ENCODE data around the gene BCAS3.

Gene BCAS3

DNA sequence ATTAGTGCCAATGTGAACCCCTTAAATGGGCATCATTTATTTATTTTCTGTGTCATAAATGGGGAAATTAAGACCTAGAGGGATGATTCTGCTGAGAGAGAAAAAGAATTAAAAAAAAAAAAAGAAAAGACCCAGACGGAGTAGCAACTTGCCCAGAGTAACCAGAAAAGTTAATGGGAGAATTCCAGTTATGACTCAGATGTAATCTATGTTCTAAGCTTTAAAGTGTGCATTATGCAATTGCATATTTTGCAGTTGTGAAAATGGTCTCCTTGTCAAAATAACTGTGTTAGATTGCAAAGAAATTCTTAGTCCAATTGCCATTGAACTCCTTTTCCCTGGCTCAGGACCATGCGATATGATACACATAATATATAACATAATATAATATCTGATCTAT is 683.4 kb downstream of the BCAS3 start:
- H3K36me3 ChIP-seq (ENCODE audit: control insufficient read depth in 2 of 2, insufficient read depth in 2 of 2, low read length in 2 of 2) = no peaks in the 10 kb centered on the region
- H3K4me1 ChIP-seq (ENCODE audit: control insufficient read depth, insufficient read depth, low read length) = no peaks in the 10 kb centered on the region
- H3K9me3 ChIP-seq (ENCODE audit: control insufficient read depth in 2 of 2, low read length in 2 of 2) = no peaks in the 10 kb centered on the region
- H3K9ac ChIP-seq (ENCODE audit: low read length in 2 of 2) = no peak overlapping the region
- H3K4me3 ChIP-seq (ENCODE audit: low read length in 2 of 2) = no peak overlapping the region
- no peak overlapping the region for H3K27ac ChIP-seq (ENCODE audit: low read length)
- H3K27me3 ChIP-seq (ENCODE audit: control insufficient read depth in 1 of 2, insufficient read depth in 2 of 2, low read length in 2 of 2) = no peaks in the 10 kb centered on the region

- Histone ChIP-seq H3K27me3 (ENCODE audit: control insufficient read depth in 1 of 2, insufficient read depth in 2 of 2, low read length in 2 of 2) (no peaks in the 10 kb centered on the region), H3K9ac (ENCODE audit: low read length in 2 of 2) (no peak overlapping the region), H3K4me3 (ENCODE audit: low read length in 2 of 2) (no peak overlapping the region), H3K4me1 (ENCODE audit: control insufficient read depth, insufficient read depth, low read length) (no peaks in the 10 kb centered on the region), H3K36me3 (ENCODE audit: control insufficient read depth in 2 of 2, insufficient read depth in 2 of 2, low read length in 2 of 2) (no peaks in the 10 kb centered on the region), H3K27ac (ENCODE audit: low read length) (no peak overlapping the region), H3K9me3 (ENCODE audit: control insufficient read depth in 2 of 2, low read length in 2 of 2) (no peaks in the 10 kb centered on the region)
Observed at GRCh38 chr17:61362396-61362795, 684.7 kb downstream of the BCAS3 start.

GRCh38 chr17:61362852-61363600 is 685.4 kb downstream of the BCAS3 start:
- Histone ChIP-seq H3K9me3 (ENCODE audit: control insufficient read depth in 2 of 2, low read length in 2 of 2) (no peaks in the 10 kb centered on the region), H3K27me3 (ENCODE audit: control insufficient read depth in 1 of 2, insufficient read depth in 2 of 2, low read length in 2 of 2) (no peaks in the 10 kb centered on the region), H3K36me3 (ENCODE audit: control insufficient read depth in 2 of 2, insufficient read depth in 2 of 2, low read length in 2 of 2) (peaks cover 0 to under 1% of the 10 kb centered on the region in 2 donors), H3K4me3 (ENCODE audit: low read length in 2 of 2) (no peak overlapping the region), H3K27ac (ENCODE audit: low read length) (no peak overlapping the region), H3K4me1 (ENCODE audit: control insufficient read depth, insufficient read depth, low read length) (no peaks in the 10 kb centered on the region), H3K9ac (ENCODE audit: low read length in 2 of 2) (no peak overlapping the region)

DNA sequence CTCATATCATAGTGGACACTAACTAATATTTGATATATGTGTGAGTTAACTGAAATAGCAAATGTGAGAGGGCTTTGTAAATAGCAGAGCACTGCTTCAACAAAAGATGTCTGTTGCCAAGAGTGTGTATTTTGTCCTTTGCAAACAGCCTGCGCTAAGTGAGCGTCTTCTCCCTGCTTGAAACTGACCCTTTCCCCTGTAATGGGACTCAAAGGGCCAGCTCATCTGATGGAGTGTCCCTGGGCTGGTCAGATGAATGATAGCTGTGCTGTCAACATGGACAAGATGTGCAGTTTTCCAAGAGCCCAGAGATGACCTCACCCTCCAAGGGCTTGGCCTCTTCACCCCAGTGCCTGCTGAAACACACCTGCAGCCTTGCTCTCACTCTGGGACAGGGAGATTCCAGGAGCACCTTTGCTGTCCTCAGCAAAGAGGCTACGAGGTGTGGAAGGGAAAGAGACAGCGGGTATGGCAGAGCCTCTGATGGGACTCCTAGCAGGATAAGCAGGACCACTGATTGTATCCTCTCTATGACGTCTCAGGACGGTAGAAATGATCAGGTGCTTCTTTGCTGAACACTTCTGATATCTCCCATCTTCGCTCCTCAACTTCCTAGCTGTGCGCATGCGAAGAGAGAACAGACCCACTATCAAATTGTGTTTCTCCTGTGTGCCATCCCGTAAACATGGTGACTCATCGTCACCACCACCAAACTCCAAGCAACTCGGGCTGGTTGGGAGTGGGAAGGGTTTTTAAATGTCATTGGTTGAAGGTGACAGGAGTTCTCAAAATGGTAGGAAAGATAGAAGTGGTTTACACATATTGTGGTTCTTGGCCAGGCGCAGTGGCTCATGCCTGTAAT is 686.2 kb downstream of the BCAS3 start:
- no peak overlapping the region for H3K9ac ChIP-seq (ENCODE audit: low read length in 2 of 2)
- no peaks in the 10 kb centered on the region for H3K27me3 ChIP-seq (ENCODE audit: control insufficient read depth in 1 of 2, insufficient read depth in 2 of 2, low read length in 2 of 2)
- no peaks in the 10 kb centered on the region for H3K4me1 ChIP-seq (ENCODE audit: control insufficient read depth, insufficient read depth, low read length)
- H3K27ac ChIP-seq (ENCODE audit: low read length) = no peak overlapping the region
- peaks cover 0 to 2% of the 10 kb centered on the region in 2 donors for H3K36me3 ChIP-seq (ENCODE audit: control insufficient read depth in 2 of 2, insufficient read depth in 2 of 2, low read length in 2 of 2)
- no peak overlapping the region for H3K4me3 ChIP-seq (ENCODE audit: low read length in 2 of 2)
- H3K9me3 ChIP-seq (ENCODE audit: control insufficient read depth in 2 of 2, low read length in 2 of 2) = no peaks in the 10 kb centered on the region

DNA sequence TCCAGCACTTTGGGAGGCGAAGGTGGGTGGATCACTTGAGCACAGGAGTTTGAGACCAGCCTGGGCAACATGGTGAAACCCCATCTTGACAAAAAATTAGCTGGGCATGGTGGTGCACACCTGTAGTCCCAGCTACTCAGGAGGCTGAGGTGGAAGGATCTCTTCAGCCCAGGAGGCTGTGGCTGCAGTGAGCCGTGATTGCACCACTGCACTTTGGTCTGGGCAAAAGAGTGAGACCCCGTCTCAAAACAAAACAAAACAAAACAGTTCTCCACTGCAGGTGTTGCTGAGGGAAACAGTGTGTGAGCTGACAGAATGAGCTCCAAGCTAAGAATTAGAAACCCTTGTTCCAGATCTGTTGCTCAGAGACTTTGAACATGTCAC is 686.8 kb downstream of the BCAS3 start:
- Histone ChIP-seq H3K27ac (ENCODE audit: low read length) (no peak overlapping the region), H3K9ac (ENCODE audit: low read length in 2 of 2) (no peak overlapping the region), H3K36me3 (ENCODE audit: control insufficient read depth in 2 of 2, insufficient read depth in 2 of 2, low read length in 2 of 2) (peaks cover 0 to 2% of the 10 kb centered on the region in 2 donors), H3K9me3 (ENCODE audit: control insufficient read depth in 2 of 2, low read length in 2 of 2) (no peaks in the 10 kb centered on the region), H3K27me3 (ENCODE audit: control insufficient read depth in 1 of 2, insufficient read depth in 2 of 2, low read length in 2 of 2) (no peaks in the 10 kb centered on the region), H3K4me1 (ENCODE audit: control insufficient read depth, insufficient read depth, low read length) (no peaks in the 10 kb centered on the region), H3K4me3 (ENCODE audit: low read length in 2 of 2) (no peak overlapping the region)

DNA sequence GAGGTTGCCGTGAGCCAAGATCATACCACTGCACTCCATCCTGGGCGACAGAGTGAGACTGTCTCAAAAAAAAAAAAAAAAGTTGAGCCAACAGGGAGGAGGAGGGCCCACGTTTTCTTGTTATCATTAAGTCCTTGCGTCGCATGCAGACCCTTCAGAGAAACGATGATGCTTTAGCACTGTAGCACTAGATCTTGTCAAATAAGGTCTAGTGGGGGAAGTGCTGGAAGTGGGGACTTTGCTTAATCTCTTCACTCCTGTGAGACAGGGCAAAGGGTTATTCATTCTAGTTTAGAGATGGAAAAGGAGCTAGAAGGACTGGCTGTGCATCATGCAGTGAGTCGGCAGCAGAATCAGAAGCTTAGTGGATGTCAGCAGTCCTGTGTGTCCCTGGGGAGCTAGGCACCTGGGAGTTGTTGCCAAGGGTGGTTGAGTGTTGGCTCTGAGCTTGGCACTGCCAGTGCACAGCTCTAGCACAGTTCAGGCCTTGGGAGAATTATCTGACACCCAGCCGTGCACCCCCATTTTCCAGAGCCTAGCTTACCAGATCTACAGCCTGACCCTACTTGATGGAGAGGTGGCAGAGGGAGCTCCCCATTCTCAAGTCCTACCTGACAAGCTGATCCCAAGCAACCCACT is 688.5 kb downstream of the BCAS3 start:
- Histone ChIP-seq H3K4me3 (ENCODE audit: low read length in 2 of 2) (no peak overlapping the region), H3K36me3 (ENCODE audit: control insufficient read depth in 2 of 2, insufficient read depth in 2 of 2, low read length in 2 of 2) (peaks cover 0 to 4% of the 10 kb centered on the region in 2 donors), H3K9me3 (ENCODE audit: control insufficient read depth in 2 of 2, low read length in 2 of 2) (no peaks in the 10 kb centered on the region), H3K4me1 (ENCODE audit: control insufficient read depth, insufficient read depth, low read length) (no peaks in the 10 kb centered on the region), H3K27ac (ENCODE audit: low read length) (no peak overlapping the region), H3K27me3 (ENCODE audit: control insufficient read depth in 1 of 2, insufficient read depth in 2 of 2, low read length in 2 of 2) (no peaks in the 10 kb centered on the region), H3K9ac (ENCODE audit: low read length in 2 of 2) (no peak overlapping the region)

DNA sequence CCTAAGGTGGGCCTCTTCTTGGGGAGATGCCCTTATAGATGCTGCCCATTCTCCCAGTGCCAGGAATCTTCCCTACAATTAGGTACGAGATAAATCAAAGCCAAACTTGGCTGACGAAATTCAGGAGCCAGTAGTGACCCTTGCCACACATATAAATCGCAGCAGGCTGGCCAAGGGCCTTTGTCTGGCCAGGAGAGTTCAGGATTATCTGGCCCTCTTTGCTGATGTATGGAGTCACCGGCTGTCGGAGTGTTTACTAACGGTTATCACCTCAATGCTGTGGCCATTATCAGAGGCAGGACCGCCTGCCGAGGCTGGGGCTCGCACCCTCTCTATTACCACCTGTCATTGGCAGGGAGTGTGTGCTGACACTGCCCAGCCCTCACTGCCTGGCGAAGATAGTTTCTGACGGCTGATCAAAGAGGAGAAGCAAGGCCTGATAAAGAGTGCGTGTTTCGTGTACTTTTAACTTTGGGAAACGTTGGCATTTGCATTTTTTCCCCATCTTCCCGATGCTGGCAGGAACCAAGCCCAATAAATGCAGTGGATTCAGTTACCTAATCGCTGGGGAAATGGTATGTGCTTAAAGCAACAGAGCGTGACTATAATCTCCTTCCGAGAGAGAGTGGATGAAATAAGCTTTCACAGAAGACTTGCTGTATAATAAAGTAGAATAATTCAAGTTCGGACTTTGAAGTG is 689.2 kb downstream of the BCAS3 start:
- Histone ChIP-seq H3K4me1 (ENCODE audit: control insufficient read depth, insufficient read depth, low read length) (no peaks in the 10 kb centered on the region), H3K4me3 (ENCODE audit: low read length in 2 of 2) (no peak overlapping the region), H3K27ac (ENCODE audit: low read length) (no peak overlapping the region), H3K9ac (ENCODE audit: low read length in 2 of 2) (no peak overlapping the region), H3K27me3 (ENCODE audit: control insufficient read depth in 1 of 2, insufficient read depth in 2 of 2, low read length in 2 of 2) (no peaks in the 10 kb centered on the region), H3K9me3 (ENCODE audit: control insufficient read depth in 2 of 2, low read length in 2 of 2) (no peaks in the 10 kb centered on the region), H3K36me3 (ENCODE audit: control insufficient read depth in 2 of 2, insufficient read depth in 2 of 2, low read length in 2 of 2) (peaks cover 0 to 4% of the 10 kb centered on the region in 2 donors)

DNA sequence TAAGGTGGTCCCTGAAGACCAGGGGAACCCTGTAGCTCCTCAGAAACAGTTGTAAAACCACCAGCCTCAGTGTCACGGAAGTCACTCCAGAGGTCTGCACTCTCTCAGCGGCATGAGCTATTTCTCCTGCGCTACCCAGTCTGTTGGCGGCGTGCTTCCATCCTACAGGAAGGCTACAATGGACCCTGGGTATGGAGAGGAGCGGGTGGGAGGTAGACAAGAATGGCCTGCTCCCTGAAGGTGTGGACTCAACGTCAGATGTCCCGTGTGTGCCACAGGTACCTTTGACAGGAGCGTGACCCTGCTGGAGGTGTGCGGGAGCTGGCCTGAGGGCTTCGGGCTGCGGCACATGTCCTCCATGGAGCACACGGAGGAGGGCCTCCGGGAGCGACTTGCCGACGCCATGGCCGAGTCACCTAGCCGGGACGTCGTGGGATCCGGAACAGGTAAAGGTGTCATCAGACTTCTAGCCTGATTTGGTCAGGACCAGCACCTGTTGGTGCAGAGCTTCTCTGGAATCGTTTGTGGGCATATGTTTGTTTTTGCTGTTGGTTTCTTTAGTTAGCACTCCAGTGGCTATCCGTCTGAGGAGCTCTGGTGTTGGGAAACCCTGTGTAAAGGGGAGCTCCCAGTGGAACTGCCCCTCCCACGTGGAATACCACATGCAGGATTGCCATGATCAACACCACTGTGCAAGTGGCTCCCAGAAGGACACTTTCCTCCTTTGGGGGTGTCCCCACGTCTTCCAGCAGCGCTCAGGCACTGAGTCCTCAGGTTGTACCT is 690.6 kb downstream of the BCAS3 start:
- H3K9me3 ChIP-seq (ENCODE audit: control insufficient read depth in 2 of 2, low read length in 2 of 2) = no peaks in the 10 kb centered on the region
- no peak overlapping the region for H3K9ac ChIP-seq (ENCODE audit: low read length in 2 of 2)

DNA sequence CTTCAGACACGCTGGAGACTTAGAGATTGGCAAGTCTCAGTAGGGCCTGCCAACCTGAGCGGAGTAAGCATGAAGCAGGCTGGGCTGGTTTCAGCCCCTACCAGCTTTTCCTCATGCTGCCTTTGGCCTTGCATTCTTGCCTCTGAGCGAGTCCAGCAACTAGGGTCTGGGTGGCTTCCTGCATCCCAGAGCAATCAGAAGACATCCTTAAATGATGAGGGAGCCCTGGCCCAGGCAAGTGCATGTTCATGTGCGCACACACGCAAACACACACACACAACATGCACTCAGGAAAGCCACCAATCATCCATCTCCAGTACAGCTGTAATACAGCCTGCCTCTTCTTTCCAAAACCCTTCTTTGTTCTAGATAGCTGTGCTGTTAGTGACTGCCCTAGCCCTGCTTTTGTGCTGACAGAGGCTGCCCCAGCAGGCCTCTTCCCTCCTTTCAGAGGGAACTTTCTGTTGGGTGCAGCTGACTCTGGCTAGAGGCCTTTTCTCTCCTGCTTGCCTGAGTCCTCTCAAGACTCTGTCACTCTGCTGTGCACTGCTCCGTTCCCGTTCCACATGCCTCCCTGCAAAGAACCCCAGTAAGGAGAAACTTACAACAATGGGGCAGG is 691.3 kb downstream of the BCAS3 start:
- H3K27ac ChIP-seq (ENCODE audit: low read length) = no peak overlapping the region

More for the DNA sequence above, 690.6 kb downstream of the BCAS3 start:
- H3K4me3 ChIP-seq (ENCODE audit: low read length in 2 of 2) = no peak overlapping the region
- no peak overlapping the region for H3K27ac ChIP-seq (ENCODE audit: low read length)
- no peaks in the 10 kb centered on the region for H3K27me3 ChIP-seq (ENCODE audit: control insufficient read depth in 1 of 2, insufficient read depth in 2 of 2, low read length in 2 of 2)
- H3K36me3 ChIP-seq (ENCODE audit: control insufficient read depth in 2 of 2, insufficient read depth in 2 of 2, low read length in 2 of 2) = peaks cover 0 to 4% of the 10 kb centered on the region in 2 donors
- no peaks in the 10 kb centered on the region for H3K4me1 ChIP-seq (ENCODE audit: control insufficient read depth, insufficient read depth, low read length)

More for the DNA sequence above, 691.3 kb downstream of the BCAS3 start:
- no peaks in the 10 kb centered on the region for H3K9me3 ChIP-seq (ENCODE audit: control insufficient read depth in 2 of 2, low read length in 2 of 2)
- H3K9ac ChIP-seq (ENCODE audit: low read length in 2 of 2) = no peak overlapping the region
- H3K36me3 ChIP-seq (ENCODE audit: control insufficient read depth in 2 of 2, insufficient read depth in 2 of 2, low read length in 2 of 2) = peaks cover 0 to 4% of the 10 kb centered on the region in 2 donors
- H3K4me1 ChIP-seq (ENCODE audit: control insufficient read depth, insufficient read depth, low read length) = no peaks in the 10 kb centered on the region
- no peak overlapping the region for H3K4me3 ChIP-seq (ENCODE audit: low read length in 2 of 2)
- H3K27me3 ChIP-seq (ENCODE audit: control insufficient read depth in 1 of 2, insufficient read depth in 2 of 2, low read length in 2 of 2) = no peaks in the 10 kb centered on the region
